A673 (cell line): Measurements from ENCODE around the gene SLC30A1. TPM values are rescaled to one million over a fixed set of nuclear protein-coding genes. Genes with fewer than 3 reads are reported as not detected.
"Not testable (repeated sequence)": the region's sequence is repeated elsewhere in the genome, so short reads cannot be mapped to it uniquely, and the experiment has no call there.

Experiments
- BruUV-seq: library from RNA; stranded (reverse); fragments of 400-500 nt; replicated peaks from 2 replicates; lab custom pipeline; 2021; lab: Mats Ljungman, UMichigan
- CTCF ChIA-PET: fragments of 300-600 bp; sonication (Branson Sonifier 250); formaldehyde crosslinking; loops from one replicate; lab custom pipeline; 2022; ENCODE audit warnings: antibody characterized with exemption; lab: Charles Lee
- POLR2A ChIA-PET: fragments of 300-600 bp; sonication (Branson Sonifier 250); formaldehyde crosslinking; loops from one replicate; lab custom pipeline; 2022; ENCODE audit warnings: antibody characterized with exemption; ENCODE audit not compliant: low non-redundant PET; lab: Charles Lee
- DNase-seq: peaks from one replicate; pipeline ENCODE4 v3.0.0-alpha.2; 2015; ENCODE audit warnings: low spot score
- H3K27ac ChIP-seq: fragments of 200-600 bp; sonication (generic); 2 replicates; pipeline ENCODE4 v1.5.1; 2016; ENCODE audit warnings: mixed run types, low read depth, mild to moderate bottlenecking, mixed read lengths, antibody characterized with exemption, low read length; ENCODE audit not compliant: poor library complexity, severe bottlenecking
- H3K27me3 ChIP-seq: fragments of 200-600 bp; sonication (generic); replicated peaks from 2 replicates; pipeline ENCODE4 v1.6.1; 2017; ENCODE audit warnings: mixed run types, low read depth, mild to moderate bottlenecking, mixed read lengths, antibody characterized with exemption, low read length; ENCODE audit not compliant: insufficient read depth, poor library complexity
- H3K36me3 ChIP-seq: fragments of 200-600 bp; sonication (generic); 2 replicates; pipeline ENCODE4 v1.6.1; 2016; ENCODE audit warnings: mixed run types, mild to moderate bottlenecking, mixed read lengths, antibody characterized with exemption, low read length; ENCODE audit not compliant: insufficient read depth, poor library complexity, severe bottlenecking
- H3K4me1 ChIP-seq: fragments of 200-600 bp; sonication (generic); 2 replicates; pipeline ENCODE4 v1.6.1; 2017; ENCODE audit warnings: mixed run types, mild to moderate bottlenecking, mixed read lengths, antibody characterized with exemption, low read length; ENCODE audit not compliant: insufficient read depth, poor library complexity, severe bottlenecking
- H3K4me3 ChIP-seq: fragments of 200-600 bp; sonication (generic); 2 replicates; pipeline ENCODE4 v1.5.1; 2016; ENCODE audit warnings: low read depth, mixed run types, mild to moderate bottlenecking, mixed read lengths, low read length; ENCODE audit not compliant: poor library complexity, severe bottlenecking
- H3K9me3 ChIP-seq: fragments of 200-600 bp; sonication (generic); 2 replicates; pipeline ENCODE4 v1.6.1; 2016; ENCODE audit warnings: mixed run types, low read depth, mild to moderate bottlenecking, mixed read lengths, antibody characterized with exemption, low read length; ENCODE audit not compliant: poor library complexity, severe bottlenecking
- EZH2 ChIP-seq: fragments of 200-600 bp; sonication (generic); IDR thresholded peaks from 2 replicates; pipeline ENCODE4 v1.6.1; 2017; ENCODE audit warnings: borderline replicate concordance, low read depth, mild to moderate bottlenecking, mixed read lengths, antibody characterized with exemption, low read length; ENCODE audit not compliant: poor library complexity, severe bottlenecking
- intact Hi-C: fragments of 100-400 bp; cut with micrococcal nuclease; formaldehyde crosslinking; loops from one replicate; pipeline ENCODE4 v1.10.0; 2022; ENCODE audit not compliant: unreplicated experiment
- total RNA-seq: library from RNA; stranded (reverse); gene quantifications from 2 replicates; pipeline ENCODE4 v1.2.3, GENCODE V29; 2021
- TF ChIP-seq, protein P1 (sequence below): fragments of 300-800, 200-600 bp; sonication (generic); conservative IDR thresholded peaks from 2 replicates; pipeline ENCODE4 v1.5.1; 2017; ENCODE audit warnings: low read depth, mild to moderate bottlenecking, antibody characterized with exemption, low read length, moderate library complexity, mixed read lengths

SLC30A1 gene
- total RNA-seq, 1 experiment from 2014 or later, result 12.2 TPM

DNA sequence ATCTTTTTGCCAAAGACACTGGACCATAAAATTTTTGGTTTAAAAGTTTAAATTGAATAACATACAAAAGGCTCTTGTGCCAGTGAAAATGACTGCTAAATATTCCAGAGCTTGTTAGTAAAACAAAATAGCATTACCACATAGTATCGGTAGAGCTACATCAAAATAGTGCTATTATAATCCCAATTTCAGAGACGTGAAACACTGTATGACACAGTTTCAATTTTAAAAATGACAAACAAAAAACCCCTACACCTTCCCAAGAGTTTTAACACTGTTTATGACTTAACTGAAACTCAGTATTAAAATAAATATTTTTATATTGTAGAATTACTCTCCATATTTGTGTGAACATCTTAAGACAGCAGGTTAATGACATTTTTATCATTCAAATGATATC is 7.0 kb downstream of the SLC30A1 start:
- ChIA-PET CTCF (no interaction called here), POLR2A (no interaction called here)
- no peak for DNase-seq
- Histone ChIP-seq H3K9me3 (no peaks in the 10 kb centered on the region), H3K36me3 (no peaks in the 10 kb centered on the region), H3K4me3 (no peak overlapping the region), H3K27me3 (no peaks in the 10 kb centered on the region), H3K4me1 (peaks cover 16% of the 10 kb centered on the region), H3K27ac (no peak overlapping the region)
- intact Hi-C loops, result no loop called here
- no peak for TF ChIP-seq EZH2
- TF ChIP-seq, protein P1, sequence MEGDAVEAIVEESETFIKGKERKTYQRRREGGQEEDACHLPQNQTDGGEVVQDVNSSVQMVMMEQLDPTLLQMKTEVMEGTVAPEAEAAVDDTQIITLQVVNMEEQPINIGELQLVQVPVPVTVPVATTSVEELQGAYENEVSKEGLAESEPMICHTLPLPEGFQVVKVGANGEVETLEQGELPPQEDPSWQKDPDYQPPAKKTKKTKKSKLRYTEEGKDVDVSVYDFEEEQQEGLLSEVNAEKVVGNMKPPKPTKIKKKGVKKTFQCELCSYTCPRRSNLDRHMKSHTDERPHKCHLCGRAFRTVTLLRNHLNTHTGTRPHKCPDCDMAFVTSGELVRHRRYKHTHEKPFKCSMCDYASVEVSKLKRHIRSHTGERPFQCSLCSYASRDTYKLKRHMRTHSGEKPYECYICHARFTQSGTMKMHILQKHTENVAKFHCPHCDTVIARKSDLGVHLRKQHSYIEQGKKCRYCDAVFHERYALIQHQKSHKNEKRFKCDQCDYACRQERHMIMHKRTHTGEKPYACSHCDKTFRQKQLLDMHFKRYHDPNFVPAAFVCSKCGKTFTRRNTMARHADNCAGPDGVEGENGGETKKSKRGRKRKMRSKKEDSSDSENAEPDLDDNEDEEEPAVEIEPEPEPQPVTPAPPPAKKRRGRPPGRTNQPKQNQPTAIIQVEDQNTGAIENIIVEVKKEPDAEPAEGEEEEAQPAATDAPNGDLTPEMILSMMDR, result no peak
- no TSS peak for BruUV-seq

DNA sequence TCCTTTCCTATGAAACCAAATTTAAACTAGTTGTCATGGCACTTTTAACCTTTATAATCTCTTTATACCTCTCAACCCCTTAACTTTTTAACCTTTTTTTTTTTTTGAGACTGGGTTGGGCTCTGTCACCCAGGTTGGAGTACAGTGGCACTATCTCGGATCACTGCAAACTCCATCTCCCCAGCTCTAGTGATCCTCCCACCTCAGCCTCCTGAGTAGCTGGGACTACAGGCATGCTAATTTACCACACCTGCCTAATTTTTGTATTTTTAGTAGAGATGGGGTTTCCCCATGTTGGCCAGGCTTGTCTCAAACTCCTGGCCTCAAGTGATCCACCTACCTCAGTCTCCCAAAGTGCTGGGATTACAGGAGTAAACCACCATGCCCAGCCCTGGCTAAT is 8.6 kb downstream of the SLC30A1 start:
- H3K4me1 ChIP-seq, H3K27me3 ChIP-seq, H3K36me3 ChIP-seq, BruUV-seq, DNase-seq, H3K27ac ChIP-seq, H3K9me3 ChIP-seq, CTCF ChIA-PET, intact Hi-C loops, POLR2A ChIA-PET, H3K4me3 ChIP-seq: not testable (repeated sequence)

DNA sequence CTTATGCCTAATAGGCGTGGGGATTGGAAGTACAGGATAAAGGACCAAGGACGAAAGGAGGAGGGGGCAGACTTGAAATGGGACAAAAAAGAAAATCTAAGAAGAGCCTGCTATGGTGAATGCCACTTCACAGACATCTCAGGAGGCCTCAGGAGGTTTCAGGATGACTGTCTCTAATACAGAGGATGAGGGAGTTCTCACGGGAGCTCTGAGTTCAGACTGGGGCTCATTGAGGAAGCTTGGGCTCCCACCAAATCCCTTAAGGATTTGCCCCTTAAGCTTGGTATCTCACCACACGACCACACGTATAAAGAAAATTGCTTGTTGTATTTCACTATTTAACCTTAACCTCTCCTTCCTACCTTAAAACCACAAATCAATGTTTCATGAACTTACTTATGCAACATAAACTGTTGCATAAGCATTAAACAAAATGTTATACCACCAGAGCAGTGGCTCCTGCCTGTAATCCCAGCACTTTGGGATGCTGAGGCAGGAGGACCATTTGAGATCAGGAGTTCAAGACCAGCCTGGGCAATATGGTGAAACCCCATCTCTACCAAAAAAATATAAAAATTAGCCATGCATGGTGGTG is 12.4 kb downstream of the SLC30A1 start:
- intact Hi-C loops, result no loop called here
- POLR2A ChIA-PET, result no interaction called here
- BruUV-seq, result no TSS peak

More for the DNA sequence above, 12.4 kb downstream of the SLC30A1 start:
- H3K27me3 ChIP-seq, result no peaks in the 10 kb centered on the region
- no peak overlapping the region for H3K27ac ChIP-seq
- TF ChIP-seq, protein P1, result no peak
- no peak for TF ChIP-seq EZH2
- no peaks in the 10 kb centered on the region for H3K4me1 ChIP-seq
- no peak for DNase-seq
- H3K9me3 ChIP-seq, result no peaks in the 10 kb centered on the region
- CTCF ChIA-PET, result no interaction called here
- no peaks in the 10 kb centered on the region for H3K36me3 ChIP-seq
- no peak overlapping the region for H3K4me3 ChIP-seq
